Thyroid gland (tissue), 4 donors: ENCODE data around the gene SYNM.

ENCODE experiments used
- CTCF ChIP-seq, 6 experiments: fragments of 200-600 bp in 3 of 6; fragments of 450-650 bp in 3 of 6; sonication (generic) in 3 of 6; IDR thresholded peaks; one replicate each; pipeline ENCODE4 v1.5.1; 2016 to 2019; ENCODE audit warnings: antibody characterized with exemption in 6 of 6, mild to moderate bottlenecking in 2 of 6, inconsistent platforms in 1 of 6, moderate library complexity in 1 of 6
- POLR2A ChIP-seq, 2 donors: fragments of 450-650 bp; IDR thresholded peaks; one replicate each; pipeline ENCODE4 v1.6.1; 2017; ENCODE audit warnings: antibody characterized with exemption in 2 of 2, mild to moderate bottlenecking in 2 of 2, moderate library complexity in 1 of 2

- TF ChIP-seq CTCF (IDR thresholded peaks at IDR 0.05) (no peak), POLR2A (IDR thresholded peaks at IDR 0.05) (no peak)
Observed at GRCh38 chr15:99149366-99149765, 44.5 kb downstream of the SYNM start.
